Measurements from ENCODE around the gene RNF212.

- peak in 1 of 4 donors; percentile 25 for TF ChIP-seq POLR2A (IDR thresholded peaks at IDR 0.05)
- peak in 1 of 6 experiments; percentile 10 for TF ChIP-seq CTCF (IDR thresholded peaks at IDR 0.05)
These were observed 30.9 kb downstream of the RNF212 start for GRCh38 chr4:1082215-1083182.

Measured in upper lobe of left lung (tissue), 4 donors.